ENCODE measurements around the gene REEP2.

The REEP2 gene

DNA sequence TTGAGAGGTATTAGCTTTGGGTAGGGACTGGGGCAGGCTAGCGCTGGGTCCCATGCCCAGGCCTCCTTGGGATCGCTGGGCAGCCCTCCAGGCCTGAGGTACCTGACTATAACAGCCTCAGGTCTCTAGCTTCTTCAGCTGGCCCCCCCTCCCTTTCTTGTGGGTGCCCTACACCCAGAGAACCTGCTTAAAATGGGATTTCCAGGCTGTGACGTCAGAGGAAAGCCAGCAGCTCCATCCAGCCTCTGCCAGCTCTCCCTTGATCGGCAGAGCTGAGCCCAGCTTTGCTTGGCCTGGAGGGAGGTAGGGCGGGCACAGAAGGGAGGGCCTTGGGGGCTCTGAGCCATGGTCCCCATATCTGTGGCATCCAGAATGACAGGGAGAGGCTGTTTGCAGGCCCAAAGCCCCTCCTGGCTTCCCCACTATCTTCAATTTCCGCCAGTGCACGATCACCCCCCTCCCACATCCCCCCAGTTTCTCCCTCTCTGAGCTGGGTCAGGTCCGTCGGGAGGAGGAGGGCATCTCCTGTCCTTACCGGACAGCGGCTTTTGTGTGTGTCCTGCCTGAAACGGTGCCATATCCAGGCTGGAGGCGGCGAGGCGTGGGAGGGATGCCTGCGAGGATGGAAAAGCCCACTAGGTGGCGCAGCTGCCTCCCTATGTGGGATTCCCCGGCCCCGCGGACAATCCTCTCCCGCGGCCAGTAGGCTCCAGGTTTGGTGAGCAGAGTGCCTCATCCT, 10.8 kb downstream of the REEP2 start:
- DNase-seq = peak; percentile 73

DNA sequence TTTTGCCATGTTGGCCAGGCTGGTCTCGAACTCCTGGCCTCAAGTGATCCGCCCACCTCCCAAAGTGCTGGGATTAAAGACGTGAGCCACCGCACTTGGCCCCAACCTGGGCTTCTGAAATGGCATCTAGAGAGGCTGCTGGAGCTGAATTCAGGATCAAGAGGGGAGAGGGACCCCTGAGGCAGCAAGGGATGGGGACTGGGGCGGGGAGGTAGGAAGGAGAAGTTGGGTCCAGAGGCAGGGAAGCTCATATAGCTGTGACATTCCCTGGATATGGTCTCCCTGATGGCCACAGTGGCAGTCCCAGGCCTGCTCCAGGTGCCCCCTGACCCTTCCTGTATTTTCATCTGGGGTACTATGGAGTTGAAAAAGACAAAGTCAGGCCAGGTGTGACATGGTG, 12.1 kb downstream of the REEP2 start:
- no peak for DNase-seq

- no peak for DNase-seq
Measured at GRCh38 chr5:138452720-138453119, 13.9 kb downstream of the REEP2 start.

DNA sequence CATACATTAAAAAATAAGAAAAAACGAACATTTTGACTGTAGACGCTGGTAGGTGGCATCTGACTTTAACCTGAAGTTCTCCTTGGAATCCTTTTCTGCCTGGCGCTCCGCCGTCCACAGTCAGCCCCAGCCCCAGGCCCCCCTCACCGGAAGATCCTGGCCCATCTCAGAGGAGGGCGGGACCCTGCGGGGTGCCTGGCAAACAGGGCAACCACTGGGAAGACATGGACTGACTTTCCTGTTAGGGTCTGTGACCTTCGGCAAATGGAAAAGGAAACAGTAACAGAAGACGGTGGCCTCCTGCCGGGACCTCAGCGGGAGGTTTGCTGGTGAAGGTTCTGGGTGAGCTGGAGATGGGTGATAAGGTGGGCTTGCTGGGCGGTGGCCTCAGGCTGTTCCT, 14.7 kb downstream of the REEP2 start:
- DNase-seq = no peak

DNA sequence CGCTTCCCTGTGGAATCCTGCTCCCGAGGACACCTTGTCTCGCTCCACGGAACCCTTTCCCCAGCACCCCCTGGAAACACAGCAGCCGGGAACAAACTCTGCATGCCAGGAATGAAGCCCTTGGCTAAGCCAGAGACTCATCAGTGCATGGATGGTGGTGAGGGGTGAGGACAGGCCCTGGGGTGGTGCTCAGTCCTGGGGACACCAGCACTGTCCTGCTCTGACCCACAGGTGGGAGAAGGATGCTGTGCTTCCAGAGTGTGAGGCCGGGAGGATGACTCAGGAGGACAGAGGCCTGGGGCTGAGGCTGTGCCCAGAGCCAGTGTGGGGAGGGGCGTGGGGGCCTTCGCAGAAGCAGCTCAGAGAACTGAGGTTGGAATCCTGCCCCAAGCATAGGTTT, 15.3 kb downstream of the REEP2 start:
- DNase-seq = no peak

DNA sequence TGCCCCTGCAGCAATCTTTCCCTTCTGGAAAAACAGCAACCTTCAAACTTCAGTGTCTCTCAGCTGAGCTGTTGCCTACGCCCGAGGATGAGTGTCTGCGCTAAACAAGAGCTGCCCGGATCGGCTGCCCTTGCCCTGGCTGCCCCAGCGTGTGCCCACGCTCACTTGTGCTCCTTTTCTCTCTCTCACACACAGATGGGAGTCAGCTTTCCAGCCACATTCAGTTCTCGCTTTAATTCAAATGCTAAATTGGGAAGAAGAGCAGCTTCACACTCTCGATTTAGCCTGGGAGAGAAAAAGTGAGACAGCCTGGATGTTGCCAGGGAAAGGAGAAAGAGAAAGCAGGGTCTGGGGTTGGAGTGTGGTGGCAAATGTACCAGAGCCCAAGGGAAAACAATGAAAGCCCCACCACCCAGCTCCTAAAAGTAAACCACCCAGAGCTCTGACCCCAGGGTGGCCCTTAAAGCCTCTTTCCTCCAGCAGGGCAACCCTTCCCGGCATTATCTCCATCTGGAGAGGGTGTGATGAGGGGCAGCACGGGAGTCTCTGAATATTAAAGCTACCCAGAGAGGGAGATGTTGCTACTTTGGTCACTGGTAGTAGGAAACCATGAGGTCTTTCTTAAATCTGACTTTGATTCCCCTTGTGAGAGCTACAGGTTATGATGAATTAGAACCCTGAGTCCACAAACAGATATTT, 16.5 kb downstream of the REEP2 start:
- no peak for DNase-seq

GRCh38 chr5:138457531-138458275, 18.8 kb downstream of the REEP2 start:
- no peak for DNase-seq

- DNase-seq = no peak
Measured at GRCh38 chr5:138458384-138458783, 19.5 kb downstream of the REEP2 start.

- no peak for DNase-seq
Measured at GRCh38 chr5:138458856-138459255, 20.0 kb downstream of the REEP2 start.

DNA sequence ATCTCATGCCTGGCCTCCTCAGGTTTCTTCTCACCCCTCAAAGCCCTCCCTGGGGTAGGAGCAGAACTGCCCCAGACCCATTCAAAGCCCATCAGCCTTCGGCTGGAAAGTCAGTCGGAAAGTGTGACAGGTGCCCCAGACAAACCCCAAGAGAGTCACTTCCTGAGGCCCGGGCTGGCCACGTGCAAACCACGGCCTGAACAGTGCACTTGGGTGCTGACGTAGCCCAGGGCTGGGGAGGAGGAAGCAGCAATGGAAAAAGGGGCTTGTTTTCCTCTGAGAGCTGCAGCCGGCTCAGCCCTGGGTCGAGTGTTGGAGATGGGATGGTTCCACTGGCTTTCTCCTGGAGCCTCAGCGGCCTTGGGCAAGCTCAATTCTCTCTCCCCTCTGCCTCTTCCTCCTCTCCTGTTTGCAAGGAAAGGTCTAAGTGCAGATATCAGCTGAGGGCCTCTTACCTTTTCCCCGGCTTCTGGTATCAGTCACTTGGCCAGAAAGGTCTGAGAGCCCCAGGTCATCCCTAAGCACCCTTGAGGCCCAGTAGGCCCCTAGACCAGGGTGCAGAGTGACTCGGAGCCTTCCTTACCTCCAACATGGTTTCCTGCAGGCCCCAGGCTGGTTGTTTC, 20.6 kb downstream of the REEP2 start:
- DNase-seq = peak; percentile 84

DNA sequence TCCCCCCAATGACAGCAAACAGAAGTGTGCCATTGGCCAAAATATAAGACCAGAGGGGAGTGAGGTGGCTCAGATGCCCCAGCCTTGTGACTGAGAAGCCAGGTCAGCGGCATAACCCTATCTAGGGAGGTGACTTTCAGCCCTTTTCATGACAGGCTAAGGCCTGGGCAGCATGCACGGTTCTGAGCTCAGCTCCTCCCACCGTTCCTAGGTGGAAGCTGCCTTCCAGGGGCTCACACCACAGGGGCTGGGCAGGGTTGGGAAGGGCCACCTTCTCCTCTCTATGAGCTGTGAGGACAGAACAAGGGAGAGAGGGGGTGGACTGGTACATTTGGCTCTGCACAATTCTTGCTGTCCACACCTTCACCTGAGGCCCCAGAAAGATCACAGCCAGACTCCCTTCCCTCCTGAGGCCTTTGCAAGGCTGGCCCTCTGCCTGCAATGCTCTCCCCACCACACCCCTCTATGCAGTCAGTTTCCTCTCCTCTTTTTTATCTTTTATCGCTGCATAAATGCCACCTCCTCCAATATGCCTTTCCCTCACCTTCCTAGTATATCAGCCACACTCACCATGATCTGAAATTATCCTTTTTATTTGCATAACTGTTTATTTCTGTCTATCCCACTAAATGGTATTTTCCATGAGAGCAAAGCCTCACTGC, 21.3 kb downstream of the REEP2 start:
- no peak for DNase-seq

GRCh38 chr5:138461343-138462125, 22.7 kb downstream of the REEP2 start:
- no peak for DNase-seq

- DNase-seq = no peak
Measured at GRCh38 chr5:138463419-138464007, 24.7 kb downstream of the REEP2 start.

- DNase-seq = peak; percentile 90
Measured at GRCh38 chr5:138464008-138464387, 25.1 kb downstream of the REEP2 start.

DNA sequence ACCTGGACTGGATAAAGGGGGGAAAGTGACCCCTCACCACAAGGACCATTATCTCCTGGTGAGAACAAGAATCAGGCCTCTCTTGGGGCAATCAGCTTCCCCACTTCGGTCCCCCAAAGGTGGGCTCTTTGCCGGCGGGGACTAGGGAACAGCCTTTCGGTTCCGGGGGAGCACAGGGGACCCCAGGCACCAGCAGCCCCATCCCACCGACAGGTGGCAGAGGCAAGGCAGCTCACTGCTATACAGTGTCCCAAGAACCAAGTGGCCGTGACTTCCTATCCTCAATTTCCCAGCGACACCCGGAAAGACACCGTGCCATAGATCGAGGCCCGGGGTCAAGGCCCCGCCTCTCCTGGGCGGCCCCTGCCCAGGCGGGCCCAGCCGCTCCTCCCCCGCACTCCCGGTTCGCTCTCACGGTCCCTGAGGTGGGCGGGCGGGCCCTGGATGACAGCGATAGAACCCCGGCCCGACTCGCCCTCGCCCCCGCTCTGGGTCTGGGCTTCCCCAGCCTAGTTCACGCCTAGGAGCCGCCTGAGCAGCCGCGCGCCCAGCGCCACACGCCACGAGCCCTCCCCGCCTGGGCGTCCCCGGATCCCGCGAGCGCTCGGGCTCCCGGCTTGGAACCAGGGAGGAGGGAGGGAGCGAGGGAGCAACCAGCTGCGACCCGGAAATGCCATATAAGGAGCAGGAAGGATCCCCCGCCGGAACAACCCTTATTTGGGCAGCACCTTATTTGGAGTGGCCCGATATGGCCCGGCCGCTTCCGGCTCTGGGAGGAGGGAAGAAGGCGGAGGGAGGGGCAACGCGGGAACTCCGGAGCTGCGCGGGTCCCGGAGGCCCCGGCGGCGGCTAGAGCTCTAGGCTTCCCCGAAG, 25.8 kb downstream of the REEP2 start:
- peak; percentile 98 for DNase-seq

DNA sequence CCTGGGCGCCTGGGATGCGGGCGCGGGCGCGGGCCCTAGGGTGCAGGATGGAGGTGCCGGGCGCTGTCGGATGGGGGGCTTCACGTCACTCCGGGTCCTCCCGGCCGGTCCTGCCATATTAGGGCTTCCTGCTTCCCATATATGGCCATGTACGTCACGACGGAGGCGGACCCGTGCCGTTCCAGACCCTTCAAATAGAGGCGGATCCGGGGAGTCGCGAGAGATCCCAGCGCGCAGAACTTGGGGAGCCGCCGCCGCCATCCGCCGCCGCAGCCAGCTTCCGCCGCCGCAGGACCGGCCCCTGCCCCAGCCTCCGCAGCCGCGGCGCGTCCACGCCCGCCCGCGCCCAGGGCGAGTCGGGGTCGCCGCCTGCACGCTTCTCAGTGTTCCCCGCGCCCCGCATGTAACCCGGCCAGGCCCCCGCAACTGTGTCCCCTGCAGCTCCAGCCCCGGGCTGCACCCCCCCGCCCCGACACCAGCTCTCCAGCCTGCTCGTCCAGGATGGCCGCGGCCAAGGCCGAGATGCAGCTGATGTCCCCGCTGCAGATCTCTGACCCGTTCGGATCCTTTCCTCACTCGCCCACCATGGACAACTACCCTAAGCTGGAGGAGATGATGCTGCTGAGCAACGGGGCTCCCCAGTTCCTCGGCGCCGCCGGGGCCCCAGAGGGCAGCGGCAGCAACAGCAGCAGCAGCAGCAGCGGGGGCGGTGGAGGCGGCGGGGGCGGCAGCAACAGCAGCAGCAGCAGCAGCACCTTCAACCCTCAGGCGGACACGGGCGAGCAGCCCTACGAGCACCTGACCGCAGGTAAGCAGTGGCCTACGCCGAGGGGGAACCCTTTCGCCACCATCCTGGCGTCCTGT, 26.6 kb downstream of the REEP2 start, which contains the start of gene EGR1:
Gene EGR1, plus strand, starts transcription at position 219 of the 864 bp plus-strand sequence. Its CDS starts 283 bp downstream, at position 502.
- DNase-seq = peak; percentile 89

- DNase-seq = peak; percentile 41
Measured at GRCh38 chr5:138466125-138466899, 27.5 kb downstream of the REEP2 start.

DNA sequence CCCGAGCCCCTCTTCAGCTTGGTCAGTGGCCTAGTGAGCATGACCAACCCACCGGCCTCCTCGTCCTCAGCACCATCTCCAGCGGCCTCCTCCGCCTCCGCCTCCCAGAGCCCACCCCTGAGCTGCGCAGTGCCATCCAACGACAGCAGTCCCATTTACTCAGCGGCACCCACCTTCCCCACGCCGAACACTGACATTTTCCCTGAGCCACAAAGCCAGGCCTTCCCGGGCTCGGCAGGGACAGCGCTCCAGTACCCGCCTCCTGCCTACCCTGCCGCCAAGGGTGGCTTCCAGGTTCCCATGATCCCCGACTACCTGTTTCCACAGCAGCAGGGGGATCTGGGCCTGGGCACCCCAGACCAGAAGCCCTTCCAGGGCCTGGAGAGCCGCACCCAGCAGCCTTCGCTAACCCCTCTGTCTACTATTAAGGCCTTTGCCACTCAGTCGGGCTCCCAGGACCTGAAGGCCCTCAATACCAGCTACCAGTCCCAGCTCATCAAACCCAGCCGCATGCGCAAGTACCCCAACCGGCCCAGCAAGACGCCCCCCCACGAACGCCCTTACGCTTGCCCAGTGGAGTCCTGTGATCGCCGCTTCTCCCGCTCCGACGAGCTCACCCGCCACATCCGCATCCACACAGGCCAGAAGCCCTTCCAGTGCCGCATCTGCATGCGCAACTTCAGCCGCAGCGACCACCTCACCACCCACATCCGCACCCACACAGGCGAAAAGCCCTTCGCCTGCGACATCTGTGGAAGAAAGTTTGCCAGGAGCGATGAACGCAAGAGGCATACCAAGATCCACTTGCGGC, 28.2 kb downstream of the REEP2 start:
- no peak for DNase-seq

All from stimulated activated naive CD4-positive, alpha-beta T cell treated with Interleukin-2 at 50 U/mL for 16 hours (primary cell).